Kidney epithelial cell (primary cell): ENCODE results near the gene STK36. TPM values are rescaled to one million over a fixed set of nuclear protein-coding genes. Genes with fewer than 3 reads are reported as not detected.

Source experiments
- DNase-seq: peaks from one replicate; pipeline ENCODE4 v3.0.0-alpha.2; 2010; ENCODE audit warnings: low read depth
- H3K27me3 ChIP-seq: 2 replicates; pipeline ENCODE4 v1.6.0; 2011; ENCODE audit warnings: low read length; ENCODE audit not compliant: control insufficient read depth, insufficient read depth
- H3K36me3 ChIP-seq: 2 replicates; pipeline ENCODE4 v1.5.1; 2011; ENCODE audit warnings: low read length; ENCODE audit not compliant: control insufficient read depth, insufficient read depth
- H3K4me3 ChIP-seq: 2 replicates; pipeline ENCODE4 v1.5.1; 2011; ENCODE audit warnings: low read depth, mild to moderate bottlenecking, control low read depth, low read length
- total RNA-seq: library from RNA; depleted of rRNA; stranded (reverse); fragments of >200 nt; gene quantifications from 2 replicates; pipeline ENCODE4 v1.2.3, GENCODE V29; 2015
- TF ChIP-seq, protein P1 (sequence below): IDR thresholded peaks from 2 replicates; pipeline ENCODE4 v1.5.1; 2011; ENCODE audit warnings: mild to moderate bottlenecking, moderate library complexity, low read length, control low read depth, inconsistent platforms; ENCODE audit not compliant: insufficient read depth, poor library complexity, severe bottlenecking

STK36 gene
- total RNA-seq, 1 donor from 2014 or later = 49.3 TPM

DNA sequence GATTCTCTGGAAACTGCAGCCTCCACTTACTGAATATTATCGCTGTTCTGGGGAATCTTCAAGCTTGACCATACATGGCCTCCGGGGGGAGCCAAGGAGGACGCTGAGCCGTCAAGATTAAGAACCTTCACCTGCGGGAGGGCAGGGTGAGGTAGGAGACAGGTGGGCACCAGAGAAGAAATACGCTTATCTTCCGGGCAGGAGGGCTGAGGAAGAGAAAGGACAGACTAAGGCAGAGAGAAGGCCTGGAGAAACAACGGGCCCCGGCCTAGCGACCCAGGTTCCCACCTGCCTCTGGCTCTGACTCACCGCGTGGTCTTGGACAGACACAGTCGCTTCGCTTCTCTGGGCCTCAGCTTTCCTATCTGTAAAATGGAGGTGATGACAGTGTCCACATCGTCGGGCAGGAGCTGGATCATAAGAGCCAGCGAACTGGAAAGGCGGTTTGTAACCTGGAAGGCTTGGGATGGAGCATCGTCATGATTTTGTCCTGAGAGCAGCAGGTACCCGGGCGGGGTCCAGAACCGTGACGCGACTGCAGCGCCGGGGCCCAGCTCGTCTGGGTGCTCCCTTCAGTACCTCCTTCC lies 13.1 kb upstream of the STK36 start:
- DNase-seq = no peak
- TF ChIP-seq, protein P1, sequence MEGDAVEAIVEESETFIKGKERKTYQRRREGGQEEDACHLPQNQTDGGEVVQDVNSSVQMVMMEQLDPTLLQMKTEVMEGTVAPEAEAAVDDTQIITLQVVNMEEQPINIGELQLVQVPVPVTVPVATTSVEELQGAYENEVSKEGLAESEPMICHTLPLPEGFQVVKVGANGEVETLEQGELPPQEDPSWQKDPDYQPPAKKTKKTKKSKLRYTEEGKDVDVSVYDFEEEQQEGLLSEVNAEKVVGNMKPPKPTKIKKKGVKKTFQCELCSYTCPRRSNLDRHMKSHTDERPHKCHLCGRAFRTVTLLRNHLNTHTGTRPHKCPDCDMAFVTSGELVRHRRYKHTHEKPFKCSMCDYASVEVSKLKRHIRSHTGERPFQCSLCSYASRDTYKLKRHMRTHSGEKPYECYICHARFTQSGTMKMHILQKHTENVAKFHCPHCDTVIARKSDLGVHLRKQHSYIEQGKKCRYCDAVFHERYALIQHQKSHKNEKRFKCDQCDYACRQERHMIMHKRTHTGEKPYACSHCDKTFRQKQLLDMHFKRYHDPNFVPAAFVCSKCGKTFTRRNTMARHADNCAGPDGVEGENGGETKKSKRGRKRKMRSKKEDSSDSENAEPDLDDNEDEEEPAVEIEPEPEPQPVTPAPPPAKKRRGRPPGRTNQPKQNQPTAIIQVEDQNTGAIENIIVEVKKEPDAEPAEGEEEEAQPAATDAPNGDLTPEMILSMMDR = peak; percentile 52
- Histone ChIP-seq H3K4me3 (peak overlapping the region; percentile 70), H3K27me3 (no peaks in the 10 kb centered on the region), H3K36me3 (no peaks in the 10 kb centered on the region)

DNA sequence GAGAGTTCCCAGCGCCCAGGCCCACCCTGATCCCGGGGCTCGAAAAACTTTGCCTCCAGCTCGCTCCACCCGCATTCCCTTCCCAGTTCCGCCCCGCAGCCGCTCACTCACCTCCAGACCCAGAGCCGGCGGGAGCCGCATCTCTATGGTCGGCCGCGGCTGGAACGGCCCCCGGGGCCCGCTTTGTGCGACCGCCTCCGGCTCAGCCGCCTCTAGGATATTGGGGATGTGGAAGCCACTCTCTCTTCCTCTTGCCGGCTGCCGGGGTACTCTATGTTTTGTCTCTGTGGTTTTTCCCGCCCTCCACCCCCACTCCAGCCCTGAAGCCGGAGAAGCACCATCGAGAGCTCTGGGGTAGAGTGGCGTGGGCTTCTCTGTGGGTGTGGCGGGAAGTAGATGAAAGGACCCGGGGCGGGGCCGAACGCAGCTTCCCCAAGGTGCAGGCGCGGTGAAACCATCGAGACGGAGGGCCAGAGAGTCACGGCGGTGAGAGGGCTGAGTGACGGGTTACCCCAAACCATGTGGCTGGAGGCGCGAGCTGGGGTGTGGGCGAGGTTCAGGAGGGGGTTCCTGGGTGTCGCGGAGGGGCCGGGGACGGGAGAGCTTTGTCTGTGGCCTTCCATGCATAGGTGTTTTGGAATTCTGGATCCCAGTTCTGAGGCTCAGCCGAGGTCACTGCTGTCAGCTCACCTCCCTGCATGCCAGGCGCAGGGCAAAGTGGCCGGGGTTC lies 12.5 kb upstream of the STK36 start, which contains the start of the genes BCS1L and ZNF142:
Gene BCS1L, plus strand, starts transcription at position 426 of the 730 bp plus-strand sequence. CDS start 1,305 bp downstream, outside the sequence.
Gene ZNF142, minus strand, starts transcription at position 366 of the 730 bp plus-strand sequence. CDS start 3,194 bp downstream, outside the sequence.
- Histone ChIP-seq H3K27me3 (no peaks in the 10 kb centered on the region), H3K36me3 (no peaks in the 10 kb centered on the region), H3K4me3 (peak within 1 kb of the TSS; percentile 70)
- TF ChIP-seq, protein P1 = no peak
- DNase-seq = peak; percentile 74

DNA sequence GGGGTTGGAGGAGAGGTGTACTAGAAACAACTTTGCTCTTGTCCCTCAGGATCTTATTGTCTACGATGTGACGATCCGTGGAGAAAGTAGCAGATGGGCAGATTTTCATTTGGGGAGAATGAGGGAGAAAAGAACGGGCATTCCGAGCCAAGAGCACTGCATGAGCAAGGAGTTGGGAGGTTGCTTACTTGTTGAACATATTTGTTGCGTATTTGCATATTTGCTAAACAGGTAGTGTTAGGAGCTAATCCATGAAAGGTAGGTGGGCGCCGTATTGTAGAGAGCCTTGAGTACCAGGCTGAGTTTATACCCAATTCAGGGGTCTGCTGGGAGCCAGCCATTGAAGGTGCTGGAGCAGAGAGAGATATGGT lies 11.9 kb upstream of the STK36 start:
- TF ChIP-seq, protein P1 = no peak
- no peak for DNase-seq
- Histone ChIP-seq H3K27me3 (no peaks in the 10 kb centered on the region), H3K4me3 (peak overlapping the region; percentile 70), H3K36me3 (peaks cover 2% of the 10 kb centered on the region)

DNA sequence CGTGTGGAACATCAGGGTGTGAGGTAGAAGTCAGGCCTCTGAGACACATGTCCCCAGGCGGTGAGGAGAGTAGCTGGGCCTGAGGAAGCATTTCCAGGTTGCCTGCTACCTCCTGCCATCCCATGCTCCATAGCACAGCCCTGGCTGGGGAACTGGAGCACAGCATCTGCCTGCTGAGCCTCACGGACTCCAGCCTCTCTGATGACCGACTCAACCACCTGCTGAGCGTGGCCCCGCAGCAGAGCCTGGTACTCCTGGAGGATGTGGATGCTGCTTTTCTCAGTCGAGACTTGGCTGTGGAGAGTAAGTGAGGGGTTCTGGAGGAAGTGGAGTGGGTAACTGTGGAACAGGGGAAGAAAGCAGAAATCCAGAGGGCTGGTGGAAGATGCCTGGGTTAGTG lies 9.5 kb upstream of the STK36 start:
- no peaks in the 10 kb centered on the region for H3K27me3 ChIP-seq
- peaks cover 4% of the 10 kb centered on the region for H3K36me3 ChIP-seq
- no peak for DNase-seq
- TF ChIP-seq, protein P1 = no peak
- no peak overlapping the region for H3K4me3 ChIP-seq

DNA sequence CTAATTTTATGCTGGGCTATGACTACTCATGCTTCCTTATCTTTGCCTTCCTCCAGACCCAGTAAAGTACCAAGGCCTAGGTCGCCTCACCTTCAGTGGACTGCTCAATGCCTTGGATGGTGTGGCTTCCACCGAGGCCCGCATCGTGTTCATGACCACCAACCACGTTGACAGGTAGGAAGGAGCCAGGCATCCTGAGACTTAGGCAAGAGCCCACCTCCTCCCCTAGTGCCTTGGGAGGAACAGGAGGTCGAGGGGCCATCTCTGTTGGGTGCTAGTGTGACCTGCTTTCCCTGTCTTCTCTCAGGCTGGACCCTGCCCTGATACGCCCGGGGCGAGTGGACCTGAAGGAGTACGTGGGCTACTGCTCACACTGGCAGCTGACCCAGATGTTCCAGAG lies 9.1 kb upstream of the STK36 start:
- DNase-seq = no peak
- Histone ChIP-seq H3K4me3 (no peak overlapping the region), H3K27me3 (no peaks in the 10 kb centered on the region), H3K36me3 (peaks cover 4% of the 10 kb centered on the region)
- TF ChIP-seq, protein P1 = no peak
